ENCODE results near the gene SPATA4.

DNA sequence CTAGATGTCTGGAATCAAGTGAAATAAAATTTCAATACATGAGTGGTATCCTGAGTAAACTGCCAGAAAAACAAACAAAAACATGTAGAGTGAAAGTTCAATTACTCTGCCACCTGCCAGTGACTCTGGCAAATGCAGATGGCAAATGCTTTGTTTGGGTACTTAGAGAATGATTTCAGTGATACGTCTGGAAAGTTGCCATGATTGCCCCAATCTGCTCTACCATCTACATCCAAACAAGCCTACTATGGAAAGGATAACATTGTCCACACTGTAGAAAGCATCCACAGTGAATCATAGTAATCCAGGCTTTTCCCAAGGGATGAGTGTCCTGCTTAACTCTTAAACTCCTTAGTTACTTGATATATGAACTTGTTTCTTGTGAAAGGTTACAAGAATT lies 3.4 kb downstream of the SPATA4 start:
- TF ChIP-seq CREB1 (IDR thresholded peaks at IDR 0.05; ENCODE audit: low read depth): no peak
- no peak for TF ChIP-seq NFIC (IDR thresholded peaks at IDR 0.05)
- no peak for TF ChIP-seq TAF1 (IDR thresholded peaks at IDR 0.05; ENCODE audit: low read depth)
- no peak for TF ChIP-seq TEAD4 (IDR thresholded peaks at IDR 0.05)
- TF ChIP-seq EP300 (IDR thresholded peaks at IDR 0.05; ENCODE audit: borderline replicate concordance): no peak
- TF ChIP-seq RAD21 (IDR thresholded peaks at IDR 0.05; ENCODE audit: low read depth): no peak
- no peak for TF ChIP-seq YY1 (IDR thresholded peaks at IDR 0.05; ENCODE audit: low read depth)
- no peak for TF ChIP-seq REST (IDR thresholded peaks at IDR 0.05; ENCODE audit: low read depth)
- TF ChIP-seq, protein P1, sequence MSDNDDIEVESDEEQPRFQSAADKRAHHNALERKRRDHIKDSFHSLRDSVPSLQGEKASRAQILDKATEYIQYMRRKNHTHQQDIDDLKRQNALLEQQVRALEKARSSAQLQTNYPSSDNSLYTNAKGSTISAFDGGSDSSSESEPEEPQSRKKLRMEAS (IDR thresholded peaks at IDR 0.05): no peak
- no peak for TF ChIP-seq FOXM1 (IDR thresholded peaks at IDR 0.05; ENCODE audit: borderline replicate concordance, low read depth)
- TF ChIP-seq TCF12 (IDR thresholded peaks at IDR 0.05; ENCODE audit: low read depth): no peak
- no peak for TF ChIP-seq ZBTB7A (IDR thresholded peaks at IDR 0.05; ENCODE audit: low read depth)
- TF ChIP-seq CEBPB (IDR thresholded peaks at IDR 0.05): no peak
